NCI-H187 (cell line): ENCODE measurements around the gene SCGN.

ENCODE experiments used
- DNase-seq, 2 experiments: peaks; one replicate each; lab custom pipeline; 2025; lab: John Stamatoyannopoulos, UW

Gene SCGN

DNA sequence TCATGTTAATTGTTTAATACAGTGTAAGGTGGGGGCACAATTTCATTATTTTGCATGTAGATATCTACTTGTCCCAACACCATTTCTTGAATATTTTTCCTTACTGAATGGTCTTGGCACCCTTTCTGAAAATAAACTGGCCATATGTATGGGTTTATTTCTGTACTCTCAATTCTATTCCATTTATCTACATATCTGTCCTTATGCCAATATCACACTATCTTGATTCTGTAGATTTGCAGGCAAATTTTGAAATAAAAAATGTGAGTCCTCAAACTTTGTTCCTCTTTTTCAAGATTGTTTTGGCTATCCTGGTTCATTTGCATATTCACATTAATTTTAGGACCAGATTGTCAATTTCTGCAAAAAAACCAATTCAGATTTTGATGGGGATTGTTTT lies 34.8 kb downstream of the SCGN start:
- DNase-seq = no peak

DNA sequence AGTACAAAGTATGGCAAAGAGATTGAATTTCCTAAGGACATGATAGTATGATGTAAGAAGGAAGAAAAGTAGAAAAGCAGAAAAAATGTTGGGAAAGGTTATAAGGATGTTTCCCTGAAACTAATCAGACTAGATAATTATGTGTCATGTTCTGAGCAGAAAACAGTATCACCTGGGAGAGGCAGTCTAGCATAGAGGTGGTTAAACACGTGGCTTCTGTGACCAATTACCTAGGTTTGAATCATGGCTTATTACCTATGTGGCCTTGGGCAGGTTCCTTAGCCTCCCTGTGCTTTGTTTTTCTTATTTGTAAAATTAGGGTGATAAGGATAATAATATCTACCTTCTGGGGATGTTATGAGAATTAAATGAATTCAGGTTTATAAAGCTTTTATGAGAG lies 38.0 kb downstream of the SCGN start:
- no peak for DNase-seq

DNA sequence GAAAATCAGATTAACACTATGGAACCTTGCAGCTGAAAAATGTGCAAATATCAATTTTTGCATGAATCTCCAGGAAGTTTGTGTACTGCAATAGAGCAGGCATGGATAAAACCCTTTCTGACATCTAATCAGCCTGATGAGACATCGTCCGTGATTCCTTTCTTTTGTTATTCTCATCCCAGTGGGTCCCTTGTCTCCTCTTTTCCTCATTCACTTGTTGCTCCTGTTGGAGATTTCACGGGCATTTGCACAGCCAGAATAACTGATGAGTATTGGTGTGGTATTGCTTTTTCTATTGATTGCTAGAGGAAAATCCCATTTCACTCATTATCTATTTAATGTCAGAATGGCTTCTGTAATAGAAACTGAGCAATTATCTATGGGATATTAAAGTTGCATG lies 39.9 kb downstream of the SCGN start:
- DNase-seq = no peak

DNA sequence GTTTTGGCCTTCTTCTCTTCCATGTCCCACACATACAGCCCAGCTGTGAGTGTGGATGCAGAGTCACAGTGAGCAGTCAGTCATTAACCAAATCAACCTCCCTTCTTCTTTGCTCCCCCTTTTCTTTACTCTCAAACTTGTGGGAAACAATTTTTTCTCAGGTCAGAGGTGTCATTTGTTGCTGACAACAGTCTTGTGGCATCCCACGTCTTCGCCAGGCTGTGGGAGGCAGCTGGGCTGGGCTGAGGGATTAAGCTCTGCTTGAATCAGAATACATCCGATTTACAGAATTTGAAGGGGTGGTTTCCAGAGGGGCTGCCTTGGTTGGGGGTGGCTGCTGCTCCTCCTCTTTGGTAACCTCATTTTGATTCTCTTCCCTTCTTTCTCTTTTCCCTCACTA lies 40.5 kb downstream of the SCGN start:
- no peak for DNase-seq

DNA sequence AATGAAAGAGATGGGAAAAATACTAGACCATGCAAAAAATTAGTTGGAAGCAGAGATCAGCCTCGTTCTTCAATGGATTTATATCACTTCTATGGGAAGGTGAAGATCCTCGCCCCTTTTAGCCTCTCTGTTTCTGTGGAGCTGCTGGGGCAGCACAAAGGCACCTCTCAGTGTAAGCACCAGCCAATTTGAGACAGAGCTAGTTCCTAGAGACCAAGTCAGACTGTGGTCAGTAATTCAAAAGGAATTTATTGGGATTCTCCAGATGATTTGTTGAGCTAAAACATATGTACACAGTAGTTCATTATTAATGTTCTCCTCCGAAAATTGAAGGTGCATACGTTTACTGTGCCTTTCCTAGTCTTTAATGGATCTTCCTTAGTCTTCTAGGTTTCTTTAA lies 42.4 kb downstream of the SCGN start:
- DNase-seq = no peak

DNA sequence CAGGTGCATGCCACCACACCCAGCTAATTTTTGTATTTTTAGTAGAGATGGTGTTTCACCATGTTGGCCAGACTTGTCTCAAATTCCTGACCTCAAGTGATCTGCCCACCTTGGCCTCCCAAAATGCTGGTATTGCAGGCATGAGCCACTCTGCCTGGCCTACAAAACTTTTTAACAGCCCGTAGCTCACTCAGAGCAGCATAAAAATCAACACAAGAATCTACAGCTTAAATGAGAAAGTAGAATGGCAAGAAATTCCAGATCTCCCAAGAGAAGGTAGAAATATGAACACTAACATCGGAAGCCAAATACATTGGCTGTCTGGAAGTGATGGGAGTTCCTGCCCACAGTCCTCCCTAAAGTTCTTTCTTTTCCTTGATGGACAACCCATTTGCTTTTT lies 43.7 kb downstream of the SCGN start:
- no peak for DNase-seq

DNA sequence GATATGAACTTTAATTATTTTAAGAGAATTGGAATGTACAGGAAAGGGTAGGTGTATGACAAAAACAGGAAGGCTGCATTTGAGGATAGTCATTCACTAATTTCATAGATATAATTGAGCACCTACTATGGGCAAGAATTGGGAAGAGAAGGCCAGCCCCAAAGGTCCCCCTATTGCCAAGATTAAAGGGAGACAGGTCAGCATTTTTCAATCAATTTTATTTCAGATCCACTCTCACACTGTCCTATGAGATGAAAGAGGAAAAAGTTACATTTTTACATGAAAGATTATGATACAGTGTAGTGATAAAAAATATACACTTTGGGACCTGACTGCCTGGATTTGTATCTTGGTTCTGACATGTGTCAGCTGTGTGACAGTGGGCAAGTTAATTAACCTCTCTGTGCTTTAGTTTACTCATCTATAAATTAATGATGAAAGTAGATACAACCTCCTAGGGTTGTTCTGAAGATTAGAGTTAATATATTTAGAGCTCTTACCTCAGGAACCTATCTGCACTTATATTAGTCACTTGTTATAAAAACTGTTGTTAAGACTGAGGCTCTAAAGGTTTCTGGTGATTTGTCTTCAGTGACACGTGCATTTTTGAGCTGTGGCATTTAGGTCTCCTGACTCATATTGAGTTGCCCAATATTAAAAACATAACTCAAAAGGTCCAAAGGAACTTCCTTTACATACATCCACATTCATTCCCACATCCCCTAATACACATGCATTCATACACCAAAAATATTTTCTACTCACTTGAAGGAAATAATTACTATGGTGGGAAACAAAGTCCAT lies 45.7 kb downstream of the SCGN start:
- no peak for DNase-seq

DNA sequence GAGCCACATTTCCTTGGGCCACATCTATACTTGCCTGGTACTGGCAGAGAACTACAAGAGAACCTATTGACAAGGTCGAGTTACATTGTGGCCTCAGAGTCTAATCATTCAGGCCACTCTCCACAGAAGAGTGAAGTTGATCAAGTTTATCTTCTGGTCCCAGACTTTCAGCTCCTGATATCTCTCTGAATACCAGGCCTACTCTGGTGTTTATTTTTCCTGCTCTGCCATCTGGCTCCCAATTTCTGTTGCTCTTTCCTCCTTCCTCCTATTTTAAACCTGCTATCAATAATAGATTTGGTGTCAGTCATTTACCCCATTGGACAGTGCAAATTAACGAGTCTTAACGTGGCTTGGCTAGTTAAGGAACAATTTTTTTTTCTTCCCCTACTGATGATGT lies 46.6 kb downstream of the SCGN start:
- DNase-seq = no peak

DNA sequence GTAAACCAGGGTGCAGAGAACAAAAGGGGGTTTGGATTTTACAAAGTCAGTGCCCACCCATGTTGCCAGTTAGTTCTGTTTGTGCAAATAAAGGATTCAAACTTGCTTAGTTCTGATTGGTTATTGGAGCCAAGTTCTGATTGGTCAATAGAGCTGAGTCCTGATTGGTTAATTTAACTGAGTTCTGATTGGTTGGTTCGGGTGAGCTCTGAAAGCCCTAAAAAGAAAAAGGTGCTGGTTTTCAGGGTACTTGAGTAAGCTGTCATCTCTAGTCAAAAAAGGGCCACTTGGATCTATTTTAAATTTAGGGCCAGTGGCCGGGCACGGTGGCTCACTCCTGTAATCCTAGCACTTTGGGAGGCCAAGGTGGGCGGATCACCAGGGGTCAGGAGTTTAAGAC lies 47.6 kb downstream of the SCGN start:
- no peak for DNase-seq

DNA sequence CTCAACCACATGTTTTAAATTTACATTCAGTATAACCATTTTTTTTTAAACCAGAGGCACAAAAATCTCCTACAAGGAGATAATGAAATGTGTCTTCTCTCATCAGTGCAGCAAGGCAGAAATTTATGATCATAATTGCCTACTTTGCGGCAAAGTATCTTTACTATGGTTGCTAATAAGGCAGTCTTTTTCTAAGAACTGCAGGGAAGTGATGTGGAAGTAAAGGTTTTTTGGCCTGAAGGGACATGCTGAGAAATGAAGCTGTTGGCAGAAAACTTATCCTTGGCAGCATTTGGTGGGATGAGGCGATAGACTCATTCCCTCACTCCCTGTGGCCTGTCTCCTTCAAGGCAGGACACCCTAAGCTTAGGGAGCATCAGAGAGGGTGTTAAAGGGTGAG lies 48.7 kb downstream of the SCGN start:
- DNase-seq = no peak

DNA sequence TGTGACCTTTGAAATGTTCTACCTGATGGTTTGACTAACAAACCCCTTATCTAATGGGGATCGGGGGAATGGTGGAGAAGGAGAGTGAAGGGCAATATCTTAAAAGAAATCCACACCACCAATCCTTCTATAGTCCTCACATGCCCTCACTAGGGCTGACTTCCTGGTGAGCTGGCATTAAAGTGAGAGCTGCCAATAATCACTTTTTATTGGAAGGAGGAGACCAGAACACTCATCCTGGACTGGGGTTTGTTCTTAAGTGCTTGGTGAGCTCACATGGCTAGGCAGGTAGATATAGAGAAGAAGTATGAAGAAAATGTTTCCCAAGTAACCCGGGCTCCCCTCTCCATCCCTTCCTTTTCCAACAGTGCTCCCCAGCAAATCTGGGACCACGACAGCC lies 49.8 kb downstream of the SCGN start:
- DNase-seq = no peak

DNA sequence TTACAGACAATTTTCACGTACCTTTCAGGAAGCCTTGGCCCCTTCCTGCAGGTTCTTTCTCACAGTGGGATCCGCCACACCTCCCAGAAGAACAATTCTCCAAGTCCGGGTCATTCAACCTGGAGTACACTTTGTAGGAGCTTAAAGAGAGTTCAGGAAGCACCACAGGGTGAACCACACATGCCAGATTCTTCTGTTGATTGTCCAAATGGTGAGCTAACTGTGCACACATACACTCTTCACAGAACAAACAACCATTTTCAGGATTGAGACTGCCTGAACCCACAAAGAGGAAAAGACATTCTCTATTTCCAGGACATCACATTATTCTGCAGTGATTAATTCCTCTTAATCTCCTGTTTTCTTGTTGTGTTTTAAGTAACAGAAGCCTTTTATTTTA lies 51.0 kb downstream of the SCGN start:
- no peak for DNase-seq

DNA sequence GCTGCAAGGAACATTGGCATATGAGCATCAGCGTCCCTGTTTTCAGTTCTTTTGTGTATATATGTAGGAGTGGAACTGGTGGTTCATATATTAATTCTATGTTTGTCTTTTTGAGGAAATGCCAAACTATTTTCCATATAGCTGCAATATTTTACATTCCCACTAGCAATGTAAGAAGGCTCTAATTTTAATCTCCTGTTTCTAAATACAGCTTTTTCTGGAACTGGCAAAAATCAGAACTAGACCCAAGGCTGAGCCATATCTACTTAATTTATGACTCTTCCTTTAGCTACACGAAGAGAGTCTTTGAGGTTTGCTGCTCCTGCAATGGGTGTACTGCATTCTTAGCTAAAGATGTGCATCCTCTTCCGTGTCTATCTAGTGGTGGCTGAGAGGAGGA lies 52.0 kb downstream of the SCGN start:
- no peak for DNase-seq

DNA sequence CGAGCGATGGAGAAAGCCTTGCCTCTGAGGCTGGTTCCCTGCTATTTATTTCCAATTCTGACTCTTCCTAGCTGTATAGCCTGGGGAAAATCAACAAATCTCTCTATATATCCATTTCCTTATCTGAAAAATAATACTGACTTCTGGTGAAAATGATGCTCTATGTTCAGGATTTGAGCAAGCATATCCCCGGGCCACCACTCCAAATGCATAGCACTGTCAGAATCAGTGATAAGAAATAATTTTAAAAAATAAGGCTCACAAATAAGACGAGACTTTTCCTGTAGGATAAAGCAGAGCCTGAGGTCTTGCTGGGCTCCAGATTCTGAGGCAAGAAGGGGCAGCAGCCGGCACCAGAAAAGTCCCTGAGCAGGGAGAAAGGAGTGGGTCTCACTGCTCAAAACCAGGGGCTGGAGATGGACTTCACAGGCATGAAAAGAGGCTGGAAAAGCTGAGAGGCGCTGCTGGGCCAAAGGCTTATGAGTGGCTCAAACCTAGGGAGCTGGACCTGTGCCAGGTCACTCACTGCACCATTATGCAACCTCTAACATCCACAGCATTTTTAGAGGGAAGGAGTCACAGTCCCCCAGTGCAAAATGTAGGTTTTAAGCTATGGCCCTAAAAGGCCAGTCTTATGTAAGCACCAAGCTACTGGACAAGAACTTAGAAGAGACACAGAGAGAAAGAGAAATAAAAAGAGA lies 54.4 kb downstream of the SCGN start:
- DNase-seq = no peak

DNA sequence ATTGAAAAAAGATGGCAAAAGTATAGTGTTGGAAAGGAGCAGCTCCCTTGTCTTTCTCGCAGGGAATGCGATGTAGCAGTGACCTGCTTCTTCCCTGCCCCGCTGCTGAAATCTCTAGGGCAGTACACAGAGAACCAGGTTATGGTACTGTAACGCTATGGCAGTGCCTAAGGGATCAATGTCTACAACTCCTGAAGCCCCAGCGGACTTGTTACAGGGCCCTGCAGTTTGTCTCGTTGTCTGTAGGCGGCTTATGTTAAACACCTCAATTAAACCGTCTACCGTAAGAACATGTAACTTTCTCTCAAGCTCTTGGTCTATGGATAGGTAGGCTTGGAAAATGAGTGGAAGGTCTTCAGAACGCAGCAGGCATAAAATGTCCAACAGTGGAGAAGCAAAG lies 57.7 kb downstream of the SCGN start:
- no peak for DNase-seq

DNA sequence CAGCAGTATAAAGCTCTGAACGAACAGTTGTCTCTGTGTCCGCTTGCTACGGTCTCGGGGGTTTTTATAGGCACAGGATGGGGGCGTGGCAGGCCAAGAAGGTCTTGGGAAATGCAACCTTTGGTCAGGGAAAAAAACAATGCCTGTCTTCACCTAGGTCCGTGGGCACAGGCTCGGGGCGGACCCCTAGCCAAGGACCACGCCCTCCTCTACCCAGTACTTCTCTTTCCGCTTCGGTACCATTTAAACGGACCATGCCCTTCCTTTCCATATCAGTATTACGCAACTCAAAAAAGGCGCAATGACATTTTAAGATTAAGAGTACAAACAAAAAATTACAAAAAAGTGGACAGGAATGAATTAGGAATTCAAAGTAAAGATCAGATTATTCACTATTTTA lies 58.3 kb downstream of the SCGN start:
- no peak for DNase-seq

DNA sequence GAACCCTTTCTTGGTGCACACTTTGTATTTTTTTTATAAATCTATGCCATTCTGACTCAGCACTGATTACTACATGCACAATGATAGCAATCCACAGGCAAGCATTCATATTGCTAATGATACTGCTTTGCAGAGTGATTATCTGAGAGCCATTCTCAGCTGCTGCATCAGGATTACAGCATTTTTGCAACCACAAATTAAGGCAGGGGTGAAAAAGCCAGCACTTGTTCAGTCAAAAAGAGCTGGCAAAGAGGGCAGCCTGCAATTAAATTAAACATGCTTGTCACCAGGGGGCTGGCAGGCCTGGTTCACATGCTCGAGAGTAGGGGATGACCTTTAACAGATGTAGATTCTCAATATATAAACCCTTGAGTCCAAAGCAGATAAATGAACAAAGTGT lies 61.8 kb downstream of the SCGN start:
- DNase-seq = peak in 1 of 2 experiments; percentile 35

DNA sequence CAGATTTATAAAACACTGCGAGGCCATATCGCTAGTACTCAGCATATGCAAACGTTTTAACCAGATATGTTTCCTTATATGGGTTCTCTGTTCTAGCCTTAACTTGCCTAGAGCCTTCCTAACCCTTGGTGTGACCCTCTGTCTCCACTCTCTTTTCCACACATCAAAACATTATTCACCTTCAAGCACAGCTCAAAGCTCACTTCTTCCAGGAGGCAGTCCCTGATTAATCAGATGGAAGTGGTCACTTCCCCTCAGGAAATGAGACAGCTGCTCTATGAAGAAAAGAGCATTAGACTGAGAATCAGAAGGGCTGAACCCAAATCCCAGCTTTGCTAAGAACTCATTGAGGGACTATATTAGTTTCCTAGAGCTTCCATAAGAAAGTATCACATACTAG lies 62.8 kb downstream of the SCGN start:
- no peak for DNase-seq

DNA sequence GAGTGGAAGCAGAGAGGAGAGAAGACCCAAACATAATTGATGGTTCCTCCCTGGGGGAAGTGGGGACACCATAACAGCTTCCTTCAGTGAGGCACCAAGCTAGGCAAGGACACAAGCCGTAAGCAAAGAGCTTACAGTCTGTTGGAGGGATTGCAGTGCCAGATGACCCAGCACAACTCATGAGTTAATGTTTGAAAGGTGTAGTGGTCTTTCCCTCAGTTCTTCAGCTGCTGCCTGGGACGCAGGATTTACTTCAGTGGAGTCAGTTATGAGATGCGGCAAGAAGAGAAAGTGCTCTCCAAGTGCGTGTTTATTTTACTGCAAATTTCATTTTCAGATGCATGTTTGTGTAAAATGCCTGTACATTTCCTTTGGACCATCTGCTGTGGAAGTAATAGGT lies 63.8 kb downstream of the SCGN start:
- no peak for DNase-seq

DNA sequence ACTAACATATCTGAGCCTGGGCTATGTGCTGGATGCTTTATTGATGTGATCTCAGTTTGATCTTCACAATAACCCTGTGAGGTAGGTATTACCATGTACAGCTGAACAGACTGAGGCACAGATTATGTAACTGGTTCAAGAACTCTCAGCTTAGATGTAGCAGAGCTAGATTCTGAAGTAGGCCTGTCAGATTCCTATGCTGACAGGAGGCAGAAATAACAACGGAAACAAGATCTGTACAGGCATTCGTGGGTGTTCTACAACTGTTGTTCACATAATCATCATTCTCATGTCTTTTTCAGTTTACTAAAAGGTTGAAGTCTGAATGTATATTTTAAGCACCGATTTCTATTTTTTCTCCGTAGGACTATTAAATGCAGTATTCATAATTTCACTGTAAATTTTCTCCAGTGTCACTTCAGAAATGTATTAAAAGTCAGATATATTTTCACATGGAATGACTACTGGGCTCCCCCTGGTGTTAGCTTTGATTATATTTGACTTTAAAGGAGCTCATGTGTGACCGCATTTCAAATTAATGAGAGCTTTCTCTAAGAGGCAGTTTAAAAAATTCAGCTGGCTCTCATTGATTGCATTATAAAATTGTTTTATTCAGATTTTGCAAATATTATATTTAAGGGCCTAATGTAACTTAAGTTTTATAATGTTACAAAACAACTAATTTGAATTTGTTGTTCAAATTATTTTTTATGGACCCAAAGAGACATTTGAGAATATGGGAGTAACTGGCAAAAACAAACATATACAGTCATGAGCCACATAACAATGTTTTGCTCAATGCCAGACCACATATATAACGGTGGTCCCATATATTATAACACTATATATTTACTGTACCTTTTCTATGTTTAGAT lies 66.1 kb downstream of the SCGN start:
- no peak for DNase-seq

DNA sequence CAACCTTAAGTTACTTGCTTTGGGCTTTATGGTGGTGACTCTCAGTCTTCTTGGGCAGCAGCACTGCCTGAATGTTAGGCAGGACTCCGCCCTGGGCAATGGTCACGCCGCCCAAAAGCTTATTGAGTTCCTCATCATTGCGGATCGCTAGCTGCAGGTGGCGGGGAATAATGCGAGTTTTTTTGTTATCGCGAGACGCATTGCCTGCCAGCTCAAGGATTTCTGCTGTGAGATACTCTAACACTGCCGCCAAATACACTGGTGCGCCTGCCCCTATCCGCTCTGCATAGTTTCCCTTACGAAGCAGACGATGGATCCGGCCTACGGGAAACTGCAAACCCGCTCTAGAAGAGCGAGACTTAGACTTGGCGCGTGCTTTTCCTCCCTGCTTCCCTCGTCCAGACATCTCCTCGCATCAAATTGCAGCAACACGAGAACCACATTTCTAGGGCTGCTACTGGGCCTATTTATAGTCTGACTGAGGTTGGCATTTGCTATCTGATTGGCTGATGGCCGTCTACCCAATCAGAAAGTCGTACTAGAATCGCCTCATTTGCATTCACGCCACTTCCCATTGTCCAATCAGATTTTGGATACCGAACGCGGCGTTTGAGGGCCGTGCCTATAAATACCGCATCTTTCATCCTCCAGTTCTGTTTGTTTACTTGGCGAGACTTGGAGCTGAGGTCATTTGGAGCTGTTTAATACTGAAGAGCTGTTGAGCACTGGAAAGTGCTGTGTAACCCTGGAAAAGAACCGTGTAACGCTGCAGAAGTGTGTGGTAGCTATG lies 74.3 kb downstream of the SCGN start:
- DNase-seq = no peak

DNA sequence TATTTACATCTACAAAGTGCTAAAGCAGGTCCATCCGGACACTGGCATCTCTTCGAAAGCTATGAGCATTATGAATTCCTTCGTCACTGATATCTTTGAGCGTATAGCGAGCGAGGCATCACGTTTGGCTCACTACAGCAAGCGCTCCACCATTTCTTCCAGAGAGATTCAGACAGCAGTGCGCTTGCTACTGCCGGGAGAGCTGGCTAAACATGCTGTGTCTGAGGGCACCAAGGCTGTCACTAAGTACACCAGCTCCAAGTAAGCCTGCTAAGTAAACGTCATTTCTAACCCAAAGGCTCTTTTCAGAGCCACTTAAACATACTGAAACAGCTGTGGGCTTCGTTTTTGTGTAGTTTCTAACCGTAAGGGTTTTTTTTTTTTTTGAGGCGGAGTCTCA lies 75.0 kb downstream of the SCGN start:
- DNase-seq = no peak
